Gastroesophageal sphincter (tissue), 4 donors: Measurements from ENCODE around the gene ATP4A. TPM values are rescaled to one million over a fixed set of nuclear protein-coding genes. Genes with fewer than 3 reads are reported as not detected.

Experiments
- ATAC-seq: fragments of 150-250 bp; one replicate; pipeline ENCODE4 v1.9.1; 2016; ENCODE audit warnings: mild to moderate bottlenecking, moderate library complexity
- H3K27ac ChIP-seq, 4 donors: fragments of 200-600 bp; sonication (generic) in 3 of 4; 1 replicate in 3 of 4; 2 replicates in 1 of 4; pipeline ENCODE4 v1.5.1; 2016 to 2019
- H3K27me3 ChIP-seq: fragments of 200-600 bp; sonication (generic); one replicate; pipeline ENCODE4 v1.5.1; 2019
- H3K36me3 ChIP-seq, 2 donors: fragments of 200-600 bp; sonication (generic); one replicate each; pipeline ENCODE4 v1.5.1; 2019; ENCODE audit warnings: control low read depth in 1 of 2
- H3K4me1 ChIP-seq, 3 donors: fragments of 200-600 bp; sonication (generic); 1 replicate in 2 of 3; 2 replicates in 1 of 3; pipeline ENCODE4 v1.5.1; 2016 to 2019; ENCODE audit warnings: control low read depth in 2 of 3
- H3K4me3 ChIP-seq, 2 donors: fragments of 200-600 bp; sonication (generic); one replicate each; pipeline ENCODE4 v1.5.1; 2019; ENCODE audit warnings: mild to moderate bottlenecking in 1 of 2, moderate library complexity in 1 of 2
- H3K9me3 ChIP-seq, 3 donors: fragments of 200-600 bp; sonication (generic); one replicate each; pipeline ENCODE4 v1.5.1; 2017 to 2019; ENCODE audit warnings: control low read depth in 2 of 3
- EP300 ChIP-seq: sonication (generic); formaldehyde crosslinking; IDR thresholded peaks from one replicate; pipeline ENCODE4 v1.6.1; 2017; ENCODE audit warnings: antibody characterized with exemption, mild to moderate bottlenecking
- POLR2A ChIP-seq, 2 donors: fragments of 450-650 bp; IDR thresholded peaks; one replicate each; pipeline ENCODE4 v1.6.1; 2017; ENCODE audit warnings: antibody characterized with exemption in 2 of 2, mild to moderate bottlenecking in 2 of 2, moderate library complexity in 1 of 2
- POLR2AphosphoS5 ChIP-seq: sonication (generic); formaldehyde crosslinking; IDR thresholded peaks from one replicate; pipeline ENCODE4 v1.6.1; 2017; ENCODE audit warnings: antibody characterized with exemption
- WGBS, 2 donors: methylation state at CpG; one replicate each; pipeline ENCODE4 v1.1.5; 2018; ENCODE audit warnings: low coverage in 1 of 2; 5-methylcytosine and 5-hydroxymethylcytosine counted together
- total RNA-seq, 4 donors: library from RNA; depleted of rRNA; stranded (reverse); fragments of >200 nt; gene quantifications; one replicate each; pipeline ENCODE4 v1.1.0, GENCODE V29; 2016
- TF ChIP-seq, protein P1 (sequence below), 4 experiments: fragments of 200-600 bp in 2 of 4; fragments of 450-650 bp in 2 of 4; sonication (generic) in 1 of 4; IDR thresholded peaks; one replicate each; pipeline ENCODE4 v1.5.1; 2017 to 2019; ENCODE audit warnings: antibody characterized with exemption in 4 of 4, mild to moderate bottlenecking in 2 of 4, moderate library complexity in 2 of 4

Gene ATP4A
- total RNA-seq, 4 donors from 2014 or later: not detected

DNA sequence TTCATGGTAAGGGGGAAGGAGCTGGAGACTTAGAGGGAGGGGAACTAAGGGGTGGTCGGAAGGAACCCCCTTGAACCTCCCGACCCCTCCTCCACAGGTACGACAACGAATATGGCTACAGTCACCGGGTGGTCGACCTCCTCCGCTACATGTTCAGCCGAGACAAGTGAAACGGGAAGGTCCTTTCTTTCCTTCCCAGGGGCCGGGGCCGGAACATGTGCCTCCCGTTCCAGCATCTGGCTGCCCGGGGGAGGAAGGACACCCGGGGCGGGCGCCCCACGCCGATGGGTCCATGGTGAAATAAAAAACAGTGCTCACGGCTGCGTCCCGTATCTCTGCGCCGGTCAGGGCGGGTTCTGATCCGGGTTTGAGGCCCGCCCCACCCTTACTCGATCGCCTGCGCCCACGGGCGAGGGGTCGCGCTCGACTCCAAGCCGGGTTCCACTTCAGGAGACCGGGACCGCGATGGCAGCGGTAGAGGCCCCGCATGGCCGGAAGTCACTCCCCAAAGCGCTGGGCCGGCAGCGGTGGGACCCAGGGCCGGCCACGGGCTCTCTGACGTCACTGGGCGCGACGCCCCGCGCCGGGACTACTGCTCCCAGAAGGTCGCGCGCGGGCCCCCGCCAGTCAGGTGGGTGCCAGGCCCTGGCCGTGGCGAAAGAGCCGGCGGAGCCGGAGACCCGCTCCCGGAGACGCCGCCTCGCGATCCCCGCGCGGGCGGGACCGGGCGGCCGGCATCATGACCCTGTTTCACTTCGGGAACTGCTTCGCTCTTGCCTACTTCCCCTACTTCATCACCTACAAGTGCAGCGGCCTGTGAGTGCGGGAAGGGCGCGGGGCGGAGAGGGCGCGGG lies 18.2 kb downstream of the ATP4A start, which contains the start of gene TMEM147:
TMEM147 (plus strand) TSS at position 626 of the 854 bp plus-strand sequence; CDS start at position 740, 114 bp downstream.
- H3K4me1 ChIP-seq: peaks cover 0 to 44% (median 15%) of the 10 kb centered on the region in 3 donors
- peak within 1 kb of the TSS; percentile 50 to 82 for H3K4me3 ChIP-seq
- TF ChIP-seq POLR2AphosphoS5: peak; percentile 65
- TF ChIP-seq, protein P1, sequence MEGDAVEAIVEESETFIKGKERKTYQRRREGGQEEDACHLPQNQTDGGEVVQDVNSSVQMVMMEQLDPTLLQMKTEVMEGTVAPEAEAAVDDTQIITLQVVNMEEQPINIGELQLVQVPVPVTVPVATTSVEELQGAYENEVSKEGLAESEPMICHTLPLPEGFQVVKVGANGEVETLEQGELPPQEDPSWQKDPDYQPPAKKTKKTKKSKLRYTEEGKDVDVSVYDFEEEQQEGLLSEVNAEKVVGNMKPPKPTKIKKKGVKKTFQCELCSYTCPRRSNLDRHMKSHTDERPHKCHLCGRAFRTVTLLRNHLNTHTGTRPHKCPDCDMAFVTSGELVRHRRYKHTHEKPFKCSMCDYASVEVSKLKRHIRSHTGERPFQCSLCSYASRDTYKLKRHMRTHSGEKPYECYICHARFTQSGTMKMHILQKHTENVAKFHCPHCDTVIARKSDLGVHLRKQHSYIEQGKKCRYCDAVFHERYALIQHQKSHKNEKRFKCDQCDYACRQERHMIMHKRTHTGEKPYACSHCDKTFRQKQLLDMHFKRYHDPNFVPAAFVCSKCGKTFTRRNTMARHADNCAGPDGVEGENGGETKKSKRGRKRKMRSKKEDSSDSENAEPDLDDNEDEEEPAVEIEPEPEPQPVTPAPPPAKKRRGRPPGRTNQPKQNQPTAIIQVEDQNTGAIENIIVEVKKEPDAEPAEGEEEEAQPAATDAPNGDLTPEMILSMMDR (IDR thresholded peaks at IDR 0.05): peak in 2 of 4 experiments; percentile 1 to 23
- TF ChIP-seq EP300: no peak
- peak; percentile 60 to 62 for TF ChIP-seq POLR2A (IDR thresholded peaks at IDR 0.05)
- H3K27me3 ChIP-seq: no peaks in the 10 kb centered on the region
- H3K36me3 ChIP-seq: peaks cover 0 to 23% of the 10 kb centered on the region in 2 donors
- WGBS, 2 donors: 0% methylated on average over 3 of the region's 85 CpGs; no CpG with 5 or more reads in 1 of the 2 donors
- H3K9me3 ChIP-seq: no peaks in the 10 kb centered on the region
- H3K27ac ChIP-seq: peak within 1 kb of the TSS; percentile 59 to 91 (median 86)
- peak; percentile 98 for ATAC-seq

DNA sequence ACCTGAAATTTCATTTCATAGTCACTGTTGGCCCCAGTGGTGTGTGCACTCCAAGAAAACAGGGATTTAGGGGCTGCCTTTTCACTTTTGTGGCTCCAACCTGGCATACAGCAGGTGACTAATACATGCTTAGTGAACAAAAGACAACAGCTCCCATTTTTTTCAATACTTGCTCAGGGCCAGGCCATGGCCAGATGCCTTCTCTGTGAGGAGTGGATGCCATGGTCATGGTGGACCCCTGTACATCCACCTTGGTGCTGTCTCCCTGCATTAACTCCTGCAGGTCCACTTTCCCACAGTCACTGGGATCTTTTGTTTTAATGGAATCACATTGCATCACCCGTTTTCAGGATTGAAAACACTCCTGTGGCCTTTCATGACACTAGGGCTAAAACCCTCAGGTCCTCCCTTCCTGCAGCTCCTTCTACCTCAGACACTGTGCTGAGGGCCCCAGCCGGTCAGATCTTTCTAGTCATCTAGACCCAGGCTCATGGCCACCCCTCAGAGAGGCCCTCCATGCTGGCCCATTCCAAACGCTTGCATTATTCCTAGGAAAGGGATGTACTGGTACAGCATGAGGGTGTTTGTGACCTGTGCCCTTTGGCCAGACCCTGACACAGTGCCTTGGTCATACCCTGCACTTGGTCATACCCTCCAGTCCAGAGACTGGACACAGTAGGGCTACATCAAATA lies 19.2 kb downstream of the ATP4A start:
- no peak for TF ChIP-seq EP300
- TF ChIP-seq POLR2AphosphoS5: no peak
- TF ChIP-seq POLR2A (IDR thresholded peaks at IDR 0.05): no peak
- TF ChIP-seq, protein P1 (IDR thresholded peaks at IDR 0.05): no peak
- WGBS, 2 donors: 70% methylated on average over 2 of the region's 3 CpGs; no CpG with 5 or more reads in 1 of the 2 donors
- no peaks in the 10 kb centered on the region for H3K9me3 ChIP-seq
- peak overlapping the region in 3 of 4 donors; percentile 81 to 91 (median 90) for H3K27ac ChIP-seq
- no peak for ATAC-seq
- H3K4me3 ChIP-seq: peak overlapping the region; percentile 50 to 82
- peaks cover 0 to 23% of the 10 kb centered on the region in 2 donors for H3K36me3 ChIP-seq
- peaks cover 0 to 43% (median 15%) of the 10 kb centered on the region in 3 donors for H3K4me1 ChIP-seq
- H3K27me3 ChIP-seq: no peaks in the 10 kb centered on the region

DNA sequence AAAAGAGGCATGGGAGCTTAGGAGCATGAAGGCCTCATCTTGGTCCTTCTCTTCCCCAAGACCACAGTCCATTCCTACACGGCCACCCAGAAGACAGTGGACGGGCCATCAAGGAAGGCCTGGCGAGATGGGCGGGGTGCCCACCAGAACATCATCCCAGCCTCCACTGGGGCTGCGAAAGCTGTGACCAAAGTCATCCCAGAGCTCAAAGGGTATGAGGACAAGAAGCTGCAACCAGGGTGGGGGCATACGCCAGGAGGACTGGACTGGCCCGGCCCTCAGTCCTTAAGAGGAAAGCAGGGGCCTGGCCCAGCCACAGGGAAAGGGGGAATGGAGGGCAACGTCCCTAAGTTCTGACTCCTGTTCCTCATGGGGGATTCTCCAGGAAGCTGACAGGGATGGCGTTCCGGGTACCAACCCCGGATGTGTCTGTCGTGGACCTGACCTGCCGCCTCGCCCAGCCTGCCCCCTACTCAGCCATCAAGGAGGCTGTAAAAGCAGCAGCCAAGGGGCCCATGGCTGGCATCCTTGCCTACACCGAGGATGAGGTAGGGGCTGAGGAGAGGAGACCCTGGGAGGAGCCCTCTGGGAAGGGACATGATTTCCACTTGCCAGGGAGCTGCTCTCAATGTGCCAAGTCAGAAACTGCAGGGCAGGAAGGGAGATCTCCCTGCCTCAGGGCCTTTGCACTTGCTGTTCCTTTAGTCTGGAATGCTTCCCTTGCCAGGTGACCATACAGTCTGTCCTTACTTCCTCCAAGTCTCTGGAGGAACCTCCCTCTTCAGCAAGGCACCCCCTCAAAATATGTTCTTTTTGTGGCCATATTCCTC lies 20.0 kb downstream of the ATP4A start:
- no peaks in the 10 kb centered on the region for H3K9me3 ChIP-seq
- no peak for ATAC-seq
- no peak overlapping the region for H3K27ac ChIP-seq
- no CpG with 5 or more reads among the region's 15 CpGs for WGBS, 2 donors
- H3K27me3 ChIP-seq: no peaks in the 10 kb centered on the region
- H3K4me3 ChIP-seq: no peak overlapping the region
- H3K4me1 ChIP-seq: peaks cover 0 to 36% (median 15%) of the 10 kb centered on the region in 3 donors
- TF ChIP-seq POLR2A (IDR thresholded peaks at IDR 0.05) (no peak), EP300 (no peak), POLR2AphosphoS5 (no peak)
- TF ChIP-seq, protein P1 (IDR thresholded peaks at IDR 0.05): no peak
- peaks cover 0 to 23% of the 10 kb centered on the region in 2 donors for H3K36me3 ChIP-seq

DNA sequence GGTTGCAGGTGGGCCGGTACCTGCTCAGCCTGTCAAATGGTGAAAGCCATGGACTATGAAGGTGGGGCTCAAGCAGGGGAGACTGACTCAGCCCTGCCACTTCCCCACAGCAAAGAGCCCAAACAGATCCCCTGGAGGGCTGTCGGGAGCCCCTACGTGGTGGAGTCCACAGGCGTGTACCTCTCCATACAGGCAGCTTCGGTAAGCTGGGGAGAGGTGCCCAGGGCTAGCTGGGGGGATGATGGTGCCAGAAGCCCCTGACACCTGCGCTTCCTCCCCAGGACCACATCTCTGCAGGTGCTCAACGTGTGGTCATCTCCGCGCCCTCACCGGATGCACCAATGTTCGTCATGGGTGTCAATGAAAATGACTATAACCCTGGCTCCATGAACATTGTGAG lies 21.2 kb downstream of the ATP4A start:
- Histone ChIP-seq H3K27me3 (no peaks in the 10 kb centered on the region), H3K27ac (no peak overlapping the region), H3K4me1 (peaks cover 0 to 26% (median 15%) of the 10 kb centered on the region in 3 donors), H3K36me3 (peaks cover 0 to 14% of the 10 kb centered on the region in 2 donors), H3K9me3 (no peaks in the 10 kb centered on the region), H3K4me3 (no peak overlapping the region)
- TF ChIP-seq, protein P1 (IDR thresholded peaks at IDR 0.05): no peak
- TF ChIP-seq POLR2AphosphoS5 (no peak), EP300 (no peak), POLR2A (IDR thresholded peaks at IDR 0.05) (no peak)
- no CpG with 5 or more reads among the region's 11 CpGs for WGBS, 2 donors
- ATAC-seq: no peak
